GM21737 (cell line): ENCODE results near the gene FUT2.
A peak's percentile ranks its signal among the peaks of the same experiment; 100 is the strongest.
"Not testable (repeated sequence)": the region's sequence is repeated elsewhere in the genome, so short reads cannot be mapped to it uniquely, and the experiment has no call there.

Experiments used
- ATAC-seq: cut with Tn5 transposase; IDR thresholded peaks from one replicate; pipeline ENCODE4 v1.9.1; 2021; ENCODE audit warnings: mild to moderate bottlenecking, moderate library complexity; ENCODE audit not compliant: unreplicated experiment

FUT2 gene

GRCh38 chr19:48698046-48698445 is 2.3 kb downstream of the FUT2 start:
- no peak for ATAC-seq

DNA sequence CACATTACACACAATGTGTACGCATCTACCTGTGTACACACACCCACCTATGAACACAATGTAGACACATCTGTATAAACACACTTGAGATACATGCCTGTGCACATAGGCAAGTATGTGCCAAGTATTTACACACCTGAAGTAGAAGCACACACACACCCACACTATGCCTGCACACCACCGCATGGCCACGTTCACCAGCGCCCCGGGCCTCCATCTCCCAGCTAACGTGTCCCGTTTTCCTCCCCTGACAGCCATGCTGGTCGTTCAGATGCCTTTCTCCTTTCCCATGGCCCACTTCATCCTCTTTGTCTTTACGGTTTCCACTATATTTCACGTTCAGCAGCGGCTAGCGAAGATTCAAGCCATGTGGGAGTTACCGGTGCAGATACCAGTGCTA is 6.9 kb downstream of the FUT2 start:
- ATAC-seq = no peak

- ATAC-seq = no peak
Observed at GRCh38 chr19:48703316-48703715, 7.5 kb downstream of the FUT2 start.

GRCh38 chr19:48705431-48705830 is 9.7 kb downstream of the FUT2 start:
- ATAC-seq = no peak

- no peak for ATAC-seq
Observed at GRCh38 chr19:48708471-48708870, 12.7 kb downstream of the FUT2 start.

DNA sequence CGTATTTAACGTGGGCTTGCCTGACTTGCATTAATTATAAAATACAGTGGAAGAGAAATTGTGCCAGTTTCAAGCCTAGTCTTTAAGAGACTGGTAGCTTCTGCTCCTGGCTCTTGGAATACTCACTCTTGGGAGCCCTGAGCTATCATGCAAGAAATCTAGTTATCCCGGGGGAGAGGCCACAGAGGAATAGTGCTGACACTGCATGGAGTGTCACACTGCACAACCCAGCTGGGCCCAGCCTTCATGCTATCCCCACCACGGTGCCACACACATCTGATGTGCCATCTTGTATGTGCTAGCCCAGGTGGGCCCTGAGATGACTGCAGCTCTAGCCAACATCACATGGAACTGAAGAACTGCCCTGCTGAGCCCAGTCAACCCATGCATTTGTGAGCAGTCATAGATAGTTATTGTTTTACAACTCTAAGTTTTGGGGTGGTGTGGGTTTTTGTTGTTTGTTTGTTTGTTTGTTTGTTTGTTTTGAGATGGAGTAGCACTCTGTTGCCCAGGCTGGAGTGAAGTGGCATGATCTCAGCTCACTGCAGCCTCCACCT is 15.4 kb downstream of the FUT2 start:
- no peak for ATAC-seq

- ATAC-seq = no peak
Observed at GRCh38 chr19:48713041-48713863, 17.5 kb downstream of the FUT2 start.

DNA sequence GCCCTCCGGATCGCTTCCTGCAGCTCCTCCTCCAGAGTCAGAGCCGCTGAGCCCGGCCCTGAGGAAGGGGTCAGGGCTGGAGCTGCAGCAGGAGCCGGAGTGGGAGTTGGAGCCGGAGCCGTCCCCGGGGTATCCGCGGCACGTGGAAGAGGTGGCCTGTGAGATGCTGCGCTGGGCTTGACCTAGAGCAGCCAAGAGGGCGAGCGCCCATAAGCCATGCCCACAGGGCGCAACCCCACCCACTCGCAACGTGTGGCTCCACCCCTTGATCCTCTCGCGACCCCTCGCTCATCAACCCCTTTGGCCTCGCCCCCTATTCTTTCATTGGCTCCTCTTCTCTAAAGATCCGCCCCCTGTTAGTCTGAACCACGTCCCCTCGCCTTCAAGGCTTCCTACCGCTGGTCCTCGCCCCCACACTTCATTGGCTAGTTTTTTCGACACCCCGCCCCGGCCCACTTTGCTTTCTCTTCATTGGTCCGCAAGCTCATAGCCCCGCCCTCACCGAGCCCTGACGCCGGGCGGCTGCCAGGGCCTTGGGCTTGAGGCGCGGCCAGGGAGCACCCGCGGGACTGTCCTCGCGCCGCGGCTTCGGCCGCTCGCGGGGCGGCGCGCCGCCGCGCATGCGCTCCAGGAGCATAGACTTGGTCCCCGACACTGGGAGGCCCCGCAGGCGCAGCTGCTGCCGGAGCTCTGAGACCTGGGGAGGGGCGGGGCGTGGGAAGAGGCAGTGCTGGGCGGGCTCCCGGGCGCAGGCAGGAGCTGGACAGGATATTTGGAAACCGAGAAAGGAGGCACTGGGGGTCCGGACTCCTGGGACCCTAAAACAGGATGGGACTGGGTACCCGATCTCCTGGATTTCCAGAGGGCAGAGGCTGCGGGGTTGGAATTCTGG is 18.3 kb downstream of the FUT2 start:
- ATAC-seq = peak; percentile 85

GRCh38 chr19:48714759-48715675 is 19.2 kb downstream of the FUT2 start:
- ATAC-seq = no peak

DNA sequence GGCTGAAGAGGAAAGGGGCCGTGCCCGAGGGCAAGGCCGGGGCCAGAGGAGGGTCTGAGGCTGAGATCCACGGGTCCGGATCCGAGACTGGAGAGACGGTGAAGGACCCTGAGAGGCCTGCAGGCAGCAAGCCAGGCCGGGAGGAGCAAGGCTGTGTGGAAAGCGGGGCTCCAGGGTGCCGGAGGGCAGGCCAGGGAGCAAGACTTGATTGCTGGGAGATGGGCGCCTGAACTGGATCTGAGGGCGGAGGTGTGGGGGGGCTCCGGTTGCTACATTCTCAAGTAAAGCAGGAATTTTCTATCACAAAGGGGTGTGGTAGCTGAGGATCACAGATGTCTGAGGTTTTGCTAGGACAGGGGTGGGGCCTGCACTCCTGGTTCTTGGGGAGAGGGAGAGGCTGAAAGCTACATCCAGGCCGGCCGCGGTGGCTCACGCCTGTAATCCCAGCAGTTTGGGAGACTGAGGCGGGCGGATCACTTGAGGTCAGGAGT is 20.0 kb downstream of the FUT2 start:
- no peak for ATAC-seq

DNA sequence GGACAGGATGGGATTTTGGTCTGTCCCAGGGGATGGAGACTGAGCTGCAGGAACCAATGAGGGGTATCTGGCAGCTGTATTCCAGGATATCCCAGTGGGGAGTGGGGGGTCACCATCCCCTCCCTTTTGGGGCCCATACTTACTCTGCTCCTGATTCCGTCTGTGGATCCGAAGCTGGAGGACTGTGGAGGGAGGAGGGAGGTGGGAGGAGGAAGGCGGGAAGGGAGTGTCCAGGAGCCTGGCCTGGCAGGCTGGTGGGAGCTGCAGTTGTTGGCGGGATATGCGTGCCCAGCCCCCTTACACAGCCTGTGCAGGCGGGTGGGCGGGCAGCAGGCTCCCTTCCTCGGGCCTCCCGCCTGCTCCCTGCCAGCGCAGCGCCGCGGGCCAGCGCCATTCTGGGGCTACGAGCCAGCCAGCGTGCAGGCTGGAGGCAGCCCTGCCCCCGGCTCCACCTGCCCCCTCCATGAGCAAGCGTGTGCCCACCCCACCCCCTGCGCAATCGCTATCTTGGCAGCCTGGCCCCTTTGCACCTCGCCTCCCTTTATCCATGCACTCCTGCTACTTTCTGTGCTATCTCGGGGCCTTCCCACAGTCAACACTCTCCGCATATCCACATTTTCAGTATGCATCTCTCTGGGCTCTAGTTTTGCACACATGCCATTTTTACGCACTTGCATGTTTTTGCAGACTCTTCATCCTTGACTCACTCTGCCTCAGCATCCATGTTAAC is 21.0 kb downstream of the FUT2 start:
- ATAC-seq = no peak

DNA sequence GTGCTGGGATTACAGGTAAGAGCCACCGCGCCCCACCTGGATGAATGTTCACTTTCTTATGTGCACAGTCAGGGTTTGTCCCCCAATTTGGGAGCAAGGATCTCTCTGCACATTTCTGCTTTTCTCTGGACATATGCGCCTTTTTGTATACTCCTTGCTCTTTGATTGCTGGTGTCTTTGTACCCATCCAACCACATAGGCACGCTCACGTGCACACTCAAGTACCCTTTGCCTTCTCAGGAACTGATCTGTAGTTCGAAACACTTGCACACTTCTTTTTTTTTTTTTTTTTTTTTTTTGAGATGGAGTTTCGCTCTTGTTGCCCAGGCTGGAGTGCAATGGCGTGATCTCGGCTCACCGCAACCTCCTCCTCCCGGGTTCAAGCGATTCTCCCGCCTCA is 22.3 kb downstream of the FUT2 start:
- ATAC-seq = not testable (repeated sequence)

DNA sequence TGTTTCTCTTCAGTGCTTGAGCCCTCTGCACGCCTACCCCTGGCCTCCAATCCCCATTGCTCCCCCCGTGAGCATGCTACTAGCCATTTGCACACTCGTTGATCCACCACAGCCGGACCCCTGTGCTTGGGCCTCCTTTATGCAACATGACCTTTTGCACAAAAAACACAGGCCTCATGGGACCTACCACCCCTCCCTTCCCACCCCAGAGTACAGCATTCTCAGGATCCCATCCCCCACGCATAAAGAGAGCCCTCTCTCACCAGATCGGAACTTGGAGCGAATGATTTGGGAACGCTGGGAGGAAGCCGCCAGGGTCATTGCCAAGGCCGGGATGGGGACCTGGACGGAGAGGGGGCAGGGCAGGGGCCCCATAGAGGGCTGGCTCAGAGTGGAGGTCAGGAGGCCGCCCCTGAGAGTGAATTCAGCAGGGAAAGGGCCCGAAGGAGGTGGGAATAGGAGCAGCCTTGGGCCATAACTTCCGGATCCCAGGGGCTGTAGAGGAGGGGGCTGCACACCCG is 23.0 kb downstream of the FUT2 start:
- ATAC-seq = no peak

- ATAC-seq = no peak
Observed at GRCh38 chr19:48719263-48720171, 23.7 kb downstream of the FUT2 start, which contains the start of gene MAMSTR. Gene MAMSTR (minus strand): TSS chr19:48719725. CDS start chr19:48719031, 694 bp downstream.

GRCh38 chr19:48720251-48720612 is 24.5 kb downstream of the FUT2 start:
- ATAC-seq = no peak

DNA sequence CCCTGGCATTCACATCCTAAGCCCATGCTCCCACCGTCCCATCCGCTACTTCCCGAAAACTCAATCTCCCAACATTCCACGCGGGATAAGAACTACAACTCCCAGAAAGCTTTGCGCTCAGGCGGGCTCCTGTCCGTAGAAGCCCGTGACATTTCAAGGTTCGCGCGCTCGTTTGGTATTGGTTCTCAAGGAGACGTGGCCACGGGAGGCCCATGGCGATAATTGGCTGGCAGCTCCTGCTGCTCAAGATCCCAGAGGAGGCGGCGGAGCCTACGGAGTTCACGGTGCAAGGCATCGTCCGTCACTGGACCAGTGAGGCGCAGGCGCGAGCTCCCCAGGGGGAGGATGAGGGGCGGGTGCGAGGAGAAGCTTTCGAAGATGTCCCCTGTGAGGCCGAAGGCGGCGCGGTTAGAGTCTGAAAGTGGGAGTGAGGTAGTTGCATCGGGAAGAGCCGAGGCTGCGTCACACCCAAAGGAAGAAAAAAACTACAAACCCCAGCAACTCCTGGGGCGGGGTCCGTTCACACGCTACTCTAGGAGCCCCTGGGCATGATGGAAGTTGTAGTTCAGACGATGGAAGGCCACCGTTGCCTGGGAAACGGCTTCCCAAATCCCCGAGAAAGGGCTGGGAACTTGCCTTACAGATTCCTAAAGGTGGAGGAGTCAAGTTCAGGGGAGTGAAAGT is 25.0 kb downstream of the FUT2 start:
- ATAC-seq = peak; percentile 71

GRCh38 chr19:48722196-48722708 is 26.5 kb downstream of the FUT2 start:
- ATAC-seq = no peak
